A673 (cell line): ENCODE results near the gene ERC1. TPM values are rescaled to one million over a fixed set of nuclear protein-coding genes. Genes with fewer than 3 reads are reported as not detected.

Source experiments
- BruUV-seq: library from RNA; stranded (reverse); fragments of 400-500 nt; replicated peaks from 2 replicates; lab custom pipeline; 2021; lab: Mats Ljungman, UMichigan
- CTCF ChIA-PET: fragments of 300-600 bp; sonication (Branson Sonifier 250); formaldehyde crosslinking; loops from one replicate; lab custom pipeline; 2022; ENCODE audit warnings: antibody characterized with exemption; lab: Charles Lee
- POLR2A ChIA-PET: fragments of 300-600 bp; sonication (Branson Sonifier 250); formaldehyde crosslinking; loops from one replicate; lab custom pipeline; 2022; ENCODE audit warnings: antibody characterized with exemption; ENCODE audit not compliant: low non-redundant PET; lab: Charles Lee
- DNase-seq: peaks from one replicate; pipeline ENCODE4 v3.0.0-alpha.2; 2015; ENCODE audit warnings: low spot score
- H3K27ac ChIP-seq: fragments of 200-600 bp; sonication (generic); 2 replicates; pipeline ENCODE4 v1.5.1; 2016; ENCODE audit warnings: mixed run types, low read depth, mild to moderate bottlenecking, mixed read lengths, antibody characterized with exemption, low read length; ENCODE audit not compliant: poor library complexity, severe bottlenecking
- H3K27me3 ChIP-seq: fragments of 200-600 bp; sonication (generic); replicated peaks from 2 replicates; pipeline ENCODE4 v1.6.1; 2017; ENCODE audit warnings: mixed run types, low read depth, mild to moderate bottlenecking, mixed read lengths, antibody characterized with exemption, low read length; ENCODE audit not compliant: insufficient read depth, poor library complexity
- H3K36me3 ChIP-seq: fragments of 200-600 bp; sonication (generic); 2 replicates; pipeline ENCODE4 v1.6.1; 2016; ENCODE audit warnings: mixed run types, mild to moderate bottlenecking, mixed read lengths, antibody characterized with exemption, low read length; ENCODE audit not compliant: insufficient read depth, poor library complexity, severe bottlenecking
- H3K4me1 ChIP-seq: fragments of 200-600 bp; sonication (generic); 2 replicates; pipeline ENCODE4 v1.6.1; 2017; ENCODE audit warnings: mixed run types, mild to moderate bottlenecking, mixed read lengths, antibody characterized with exemption, low read length; ENCODE audit not compliant: insufficient read depth, poor library complexity, severe bottlenecking
- H3K4me3 ChIP-seq: fragments of 200-600 bp; sonication (generic); 2 replicates; pipeline ENCODE4 v1.5.1; 2016; ENCODE audit warnings: low read depth, mixed run types, mild to moderate bottlenecking, mixed read lengths, low read length; ENCODE audit not compliant: poor library complexity, severe bottlenecking
- H3K9me3 ChIP-seq: fragments of 200-600 bp; sonication (generic); 2 replicates; pipeline ENCODE4 v1.6.1; 2016; ENCODE audit warnings: mixed run types, low read depth, mild to moderate bottlenecking, mixed read lengths, antibody characterized with exemption, low read length; ENCODE audit not compliant: poor library complexity, severe bottlenecking
- CTCF ChIP-seq: fragments of 300-800, 200-600 bp; sonication (generic); conservative IDR thresholded peaks from 2 replicates; pipeline ENCODE4 v1.5.1; 2017; ENCODE audit warnings: low read depth, mild to moderate bottlenecking, antibody characterized with exemption, low read length, moderate library complexity, mixed read lengths
- EZH2 ChIP-seq: fragments of 200-600 bp; sonication (generic); IDR thresholded peaks from 2 replicates; pipeline ENCODE4 v1.6.1; 2017; ENCODE audit warnings: borderline replicate concordance, low read depth, mild to moderate bottlenecking, mixed read lengths, antibody characterized with exemption, low read length; ENCODE audit not compliant: poor library complexity, severe bottlenecking
- intact Hi-C: fragments of 100-400 bp; cut with micrococcal nuclease; formaldehyde crosslinking; loops from one replicate; pipeline ENCODE4 v1.10.0; 2022; ENCODE audit not compliant: unreplicated experiment
- total RNA-seq: library from RNA; stranded (reverse); gene quantifications from 2 replicates; pipeline ENCODE4 v1.2.3, GENCODE V29; 2021

The ERC1 gene
- total RNA-seq, 1 experiment from 2014 or later = 60.7 TPM

DNA sequence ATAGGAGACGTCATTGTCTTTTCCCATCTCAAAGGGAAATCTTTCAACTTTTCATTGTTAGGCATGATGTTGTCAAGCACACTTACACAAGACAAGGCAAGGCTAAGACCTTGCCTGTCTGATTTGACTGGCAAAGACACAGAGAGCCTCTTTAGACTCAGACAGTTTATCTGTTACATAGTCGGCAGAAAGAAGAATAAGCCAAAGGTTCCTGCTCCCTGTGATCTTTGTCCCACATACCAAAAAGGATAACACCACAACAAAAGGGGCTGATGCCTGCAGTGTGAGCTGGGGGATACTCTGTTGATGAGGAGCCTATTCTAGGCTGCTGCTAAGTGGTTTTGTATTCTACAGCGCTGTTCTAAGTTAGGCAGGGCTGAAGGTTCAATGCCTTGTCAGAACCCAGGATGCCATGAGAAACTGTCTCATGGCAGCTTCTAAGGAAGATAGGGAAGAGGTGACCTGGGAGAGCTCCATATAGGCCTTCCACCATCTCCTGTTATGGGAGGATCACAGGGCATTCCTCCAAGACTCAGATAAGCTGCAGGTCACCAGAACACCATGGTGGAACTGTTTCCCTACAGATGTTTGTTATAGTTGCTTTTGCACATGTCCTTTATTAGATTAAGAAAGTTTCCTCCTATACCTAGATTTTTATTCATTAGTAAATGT lies 12.7 kb downstream of the ERC1 start:
- Histone ChIP-seq H3K36me3 (no peaks in the 10 kb centered on the region), H3K4me1 (peaks cover 3% of the 10 kb centered on the region), H3K4me3 (no peak overlapping the region), H3K27ac (peak overlapping the region; percentile 4), H3K9me3 (no peaks in the 10 kb centered on the region), H3K27me3 (no peaks in the 10 kb centered on the region)
- ChIA-PET POLR2A (no interaction called here), CTCF (no interaction called here)
- no peak for DNase-seq
- BruUV-seq = no TSS peak
- TF ChIP-seq CTCF (no peak), EZH2 (no peak)
- intact Hi-C loops = no loop called here

DNA sequence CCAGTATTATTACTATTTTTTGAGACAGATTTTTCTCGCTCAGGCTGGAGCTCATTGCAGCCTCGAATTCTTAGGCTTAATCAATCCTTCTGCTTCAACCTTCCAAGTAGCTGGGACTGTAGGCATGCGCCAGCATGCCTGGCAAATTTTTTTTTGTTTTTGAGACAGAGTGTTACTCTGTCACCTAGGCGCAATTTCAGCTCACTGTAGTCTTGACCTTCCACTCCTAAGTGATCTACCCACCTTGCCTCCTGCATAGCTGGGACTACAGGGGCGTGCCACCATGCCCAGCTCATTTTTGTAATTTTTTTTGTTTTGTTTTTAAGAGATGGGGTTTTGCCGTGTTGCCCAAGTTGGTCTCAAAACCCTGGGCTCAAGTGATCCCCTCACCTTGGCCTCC lies 15.2 kb downstream of the ERC1 start:
- H3K4me3 ChIP-seq = no peak overlapping the region
- H3K27me3 ChIP-seq = no peaks in the 10 kb centered on the region
- intact Hi-C loops = no loop called here
- no peak overlapping the region for H3K27ac ChIP-seq
- CTCF ChIA-PET = no interaction called here
- no peaks in the 10 kb centered on the region for H3K9me3 ChIP-seq
- no peak for DNase-seq
- POLR2A ChIA-PET = no interaction called here
- no TSS peak for BruUV-seq
- TF ChIP-seq EZH2 (no peak), CTCF (no peak)
- no peaks in the 10 kb centered on the region for H3K36me3 ChIP-seq
- H3K4me1 ChIP-seq = peaks cover 3% of the 10 kb centered on the region

DNA sequence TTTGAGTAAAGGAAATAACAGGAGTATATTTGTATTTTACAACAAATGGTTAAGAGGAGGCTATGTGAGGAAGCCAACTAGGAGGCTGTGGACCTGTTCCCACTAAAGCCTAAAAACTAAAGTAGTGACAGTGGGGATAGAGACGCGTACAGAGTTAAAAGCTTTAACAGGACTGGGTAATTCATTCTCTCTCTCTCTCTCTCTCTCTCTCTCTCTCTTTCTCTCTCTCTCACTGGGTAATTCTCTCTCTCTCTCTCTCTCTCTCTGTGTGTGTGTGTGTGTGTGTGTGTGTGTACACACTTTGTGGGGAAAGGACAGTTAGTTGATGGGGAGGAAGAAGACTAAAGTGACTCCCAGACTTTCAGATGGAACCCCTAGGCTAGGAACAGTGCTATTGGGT lies 16.3 kb downstream of the ERC1 start:
- no peak for DNase-seq
- TF ChIP-seq CTCF = no peak
- TF ChIP-seq EZH2 = no peak
- Histone ChIP-seq H3K36me3 (no peaks in the 10 kb centered on the region), H3K27me3 (no peaks in the 10 kb centered on the region), H3K27ac (no peak overlapping the region), H3K4me3 (no peak overlapping the region), H3K9me3 (no peaks in the 10 kb centered on the region), H3K4me1 (peaks cover 3% of the 10 kb centered on the region)
- POLR2A ChIA-PET = no interaction called here
- CTCF ChIA-PET = no interaction called here
- intact Hi-C loops = no loop called here
- BruUV-seq = no TSS peak
